HT1080 (cell line): Measurements from ENCODE around the gene GALNT14. TPM values are rescaled to one million over a fixed set of nuclear protein-coding genes. Genes with fewer than 3 reads are reported as not detected.
A peak's percentile ranks its signal among the peaks of the same experiment; 100 is the strongest.

Source experiments
- DNase-seq: peaks from one replicate; pipeline ENCODE4 v3.0.0-alpha.2; 2015; ENCODE audit warnings: low read depth
- total RNA-seq: library from RNA; depleted of rRNA; stranded (reverse); fragments of >200 nt; shearing (Covaris generic); gene quantifications from 2 replicates; pipeline ENCODE4 v1.2.3, GENCODE V29; 2014

The GALNT14 gene
- total RNA-seq, 1 experiment from 2014 or later: 46.3 TPM

- DNase-seq: no peak
Measured at GRCh38 chr2:30981096-30981495, 157.1 kb downstream of the GALNT14 start.

- peak; percentile 91 for DNase-seq
Measured at GRCh38 chr2:30979822-30980245, 158.4 kb downstream of the GALNT14 start.

GRCh38 chr2:30978854-30979253 lies 159.4 kb downstream of the GALNT14 start:
- DNase-seq: no peak

- DNase-seq: no peak
Measured at GRCh38 chr2:30978044-30978443, 160.2 kb downstream of the GALNT14 start.

- no peak for DNase-seq
Measured at GRCh38 chr2:30975156-30975555, 163.1 kb downstream of the GALNT14 start.

GRCh38 chr2:30974554-30974953 lies 163.7 kb downstream of the GALNT14 start:
- DNase-seq: no peak

- DNase-seq: no peak
Measured at GRCh38 chr2:30974092-30974491, 164.1 kb downstream of the GALNT14 start.

GRCh38 chr2:30971231-30972025 lies 166.8 kb downstream of the GALNT14 start:
- no peak for DNase-seq

GRCh38 chr2:30968660-30969397 lies 169.4 kb downstream of the GALNT14 start:
- DNase-seq: peak; percentile 33

- no peak for DNase-seq
Measured at GRCh38 chr2:30966786-30967185, 171.5 kb downstream of the GALNT14 start.

- DNase-seq: no peak
Measured at GRCh38 chr2:30965022-30965531, 173.2 kb downstream of the GALNT14 start.

GRCh38 chr2:30964334-30965005 lies 173.8 kb downstream of the GALNT14 start:
- no peak for DNase-seq

GRCh38 chr2:30963184-30963583 lies 175.1 kb downstream of the GALNT14 start:
- no peak for DNase-seq

GRCh38 chr2:30960213-30960612 lies 178.0 kb downstream of the GALNT14 start:
- no peak for DNase-seq

- no peak for DNase-seq
Measured at GRCh38 chr2:30959653-30960052, 178.6 kb downstream of the GALNT14 start.

- DNase-seq: no peak
Measured at GRCh38 chr2:30958918-30959265, 179.3 kb downstream of the GALNT14 start.

- no peak for DNase-seq
Measured at GRCh38 chr2:30958193-30958917, 179.9 kb downstream of the GALNT14 start.

GRCh38 chr2:30957591-30957990 lies 180.6 kb downstream of the GALNT14 start:
- DNase-seq: no peak

- DNase-seq: no peak
Measured at GRCh38 chr2:30956995-30957394, 181.2 kb downstream of the GALNT14 start.

GRCh38 chr2:30955516-30956132 lies 182.6 kb downstream of the GALNT14 start:
- no peak for DNase-seq

- no peak for DNase-seq
Measured at GRCh38 chr2:30950339-30950738, 187.9 kb downstream of the GALNT14 start.
